WTC11 (cell line): ENCODE data around the gene CTLA4. TPM values are rescaled to one million over a fixed set of nuclear protein-coding genes. Genes with fewer than 3 reads are reported as not detected.
"Not testable (repeated sequence)": the region's sequence is repeated elsewhere in the genome, so short reads cannot be mapped to it uniquely, and the experiment has no call there.

Experiments used
- ATAC-seq: fragments of 200-7000 bp; cut with Tn5 transposase; 2 replicates; pipeline ENCODE4 v1.10.0; 2021; ENCODE audit warnings: mild to moderate bottlenecking, moderate library complexity
- CTCF ChIA-PET: fragments of 300-600 bp; sonication (Branson Sonifier 250); formaldehyde crosslinking; loops from one replicate; lab custom pipeline; 2021; ENCODE audit warnings: antibody characterized with exemption; lab: Charles Lee
- POLR2A ChIA-PET: fragments of 350-600 bp; sonication (Branson Sonifier 250); formaldehyde crosslinking; loops from one replicate; lab custom pipeline; 2021; ENCODE audit warnings: antibody characterized with exemption; lab: Charles Lee
- DNase-seq: peaks from one replicate; pipeline ENCODE4 v3.0.0; 2021; ENCODE audit warnings: low spot score
- H3K27ac Mint-ChIP-seq: 2 replicates; pipeline ENCODE4 v1.8.0; 2021; ENCODE audit warnings: mixed read lengths
- H3K27me3 Mint-ChIP-seq: 2 replicates; pipeline ENCODE4 v1.8.0; 2021; ENCODE audit warnings: low read depth, mild to moderate bottlenecking, moderate library complexity, mixed read lengths
- H3K36me3 Mint-ChIP-seq: 2 replicates; pipeline ENCODE4 v1.8.0; 2021; ENCODE audit warnings: mixed read lengths
- H3K4me1 Mint-ChIP-seq: 2 replicates; pipeline ENCODE4 v1.8.0; 2022; ENCODE audit warnings: mixed read lengths
- H3K4me3 Mint-ChIP-seq: 2 replicates; pipeline ENCODE4 v1.8.0; 2021; ENCODE audit warnings: mild to moderate bottlenecking, moderate library complexity, mixed read lengths
- H3K9me3 Mint-ChIP-seq: 2 replicates; pipeline ENCODE4 v1.8.0; 2021; ENCODE audit warnings: mixed read lengths
- ATF3 ChIP-seq: sonication (generic); formaldehyde crosslinking; conservative IDR thresholded peaks from 2 replicates; pipeline ENCODE4 v1.8.1; 2022; ENCODE audit warnings: mild to moderate bottlenecking, missing genetic modification reagents
- CTCF ChIP-seq: fragments of 200-600 bp; IDR thresholded peaks from 2 replicates; pipeline ENCODE4 v1.8.0; 2022; ENCODE audit warnings: antibody characterized with exemption
- E2F1 ChIP-seq: sonication (generic); formaldehyde crosslinking; IDR thresholded peaks from 2 replicates; pipeline ENCODE4 v1.8.0; 2022; ENCODE audit warnings: mild to moderate bottlenecking, missing genetic modification reagents
- ESRRA ChIP-seq: sonication (generic); formaldehyde crosslinking; IDR thresholded peaks from 2 replicates; pipeline ENCODE4 v1.8.1; 2022; ENCODE audit warnings: mild to moderate bottlenecking, missing genetic modification reagents, borderline replicate concordance
- FOXK1 ChIP-seq: sonication (generic); formaldehyde crosslinking; IDR thresholded peaks from 2 replicates; pipeline ENCODE4 v1.8.0; 2022; ENCODE audit warnings: mild to moderate bottlenecking, moderate library complexity, missing genetic modification reagents
- HMGA2 ChIP-seq: fragments of 250-450 bp; sonication (Bioruptor Pico); IDR thresholded peaks from 2 replicates; pipeline ENCODE4 v1.4.0; 2021; ENCODE audit warnings: mild to moderate bottlenecking, moderate library complexity
- MYBL2 ChIP-seq: sonication (generic); formaldehyde crosslinking; IDR thresholded peaks from 2 replicates; pipeline ENCODE4 v1.8.1; 2023; ENCODE audit warnings: mild to moderate bottlenecking, moderate library complexity, missing genetic modification reagents
- NFATC4 ChIP-seq: fragments of 250-450 bp; sonication (Bioruptor Pico); IDR thresholded peaks from 2 replicates; pipeline ENCODE4 v1.9.0; 2021; ENCODE audit warnings: mild to moderate bottlenecking
- NFE2L1 ChIP-seq: sonication (generic); formaldehyde crosslinking; IDR thresholded peaks from 2 replicates; pipeline ENCODE4 v1.8.1; 2023; ENCODE audit warnings: missing genetic modification reagents
- NR2C2 ChIP-seq: sonication (generic); formaldehyde crosslinking; IDR thresholded peaks from 2 replicates; pipeline ENCODE4 v1.8.0; 2022; ENCODE audit warnings: mild to moderate bottlenecking, missing genetic modification reagents
- RELA ChIP-seq: sonication (generic); formaldehyde crosslinking; IDR thresholded peaks from 2 replicates; pipeline ENCODE4 v1.8.1; 2022; ENCODE audit warnings: missing genetic modification reagents, mild to moderate bottlenecking, borderline replicate concordance
- SMAD4 ChIP-seq: sonication (generic); formaldehyde crosslinking; IDR thresholded peaks from 2 replicates; pipeline ENCODE4 v1.8.0; 2022; ENCODE audit warnings: mild to moderate bottlenecking, missing genetic modification reagents
- TEAD1 ChIP-seq: sonication (generic); formaldehyde crosslinking; IDR thresholded peaks from 2 replicates; pipeline ENCODE4 v1.8.0; 2022; ENCODE audit warnings: mild to moderate bottlenecking, missing genetic modification reagents
- TEAD4 ChIP-seq: sonication (generic); formaldehyde crosslinking; IDR thresholded peaks from 2 replicates; pipeline ENCODE4 v1.8.0; 2022; ENCODE audit warnings: mild to moderate bottlenecking, missing genetic modification reagents
- ZNF138 ChIP-seq: sonication (generic); formaldehyde crosslinking; conservative IDR thresholded peaks from 2 replicates; pipeline ENCODE4 v1.8.1; 2022; ENCODE audit warnings: mild to moderate bottlenecking, moderate library complexity, missing genetic modification reagents
- ZNF317 ChIP-seq: sonication (generic); formaldehyde crosslinking; IDR thresholded peaks from 2 replicates; pipeline ENCODE4 v1.8.1; 2023; ENCODE audit warnings: low read depth, mild to moderate bottlenecking, moderate library complexity, missing genetic modification reagents, borderline replicate concordance
- ZNF396 ChIP-seq: fragments of 250-450 bp; sonication (Bioruptor Pico); IDR thresholded peaks from 2 replicates; pipeline ENCODE4 v1.8.0; 2021; ENCODE audit warnings: mild to moderate bottlenecking, moderate library complexity, borderline replicate concordance
- ZNF512 ChIP-seq: sonication (generic); formaldehyde crosslinking; IDR thresholded peaks from 2 replicates; pipeline ENCODE4 v1.8.1; 2022; ENCODE audit warnings: missing genetic modification reagents, borderline replicate concordance
- total RNA-seq: library from RNA; stranded (reverse); gene quantifications from 3 replicates; pipeline ENCODE4 v1.2.3, GENCODE V29; 2021
- TF ChIP-seq, protein P1 (sequence below): fragments of 250-450 bp; sonication (Bioruptor Pico); IDR thresholded peaks from 2 replicates; pipeline ENCODE4 v1.9.0; 2021; ENCODE audit warnings: mild to moderate bottlenecking

The CTLA4 gene
- total RNA-seq, 1 experiment from 2014 or later: 0.31 TPM

- TF ChIP-seq ZNF512 (no peak), ATF3 (CRISPR knock-in tag) (no peak), E2F1 (CRISPR knock-in tag) (no peak), ESRRA (CRISPR knock-in tag) (no peak)
Observed at GRCh38 chr2:203880557-203881125, 13.1 kb downstream of the CTLA4 start (continued).

GRCh38 chr2:203881185-203881584, 13.6 kb downstream of the CTLA4 start:
- ATAC-seq, H3K36me3 Mint-ChIP-seq, H3K27me3 Mint-ChIP-seq, DNase-seq, H3K4me1 Mint-ChIP-seq, H3K4me3 Mint-ChIP-seq, H3K27ac Mint-ChIP-seq, H3K9me3 Mint-ChIP-seq, CTCF ChIA-PET: not testable (repeated sequence)
- POLR2A ChIA-PET: interaction anchor here (0.6 kb wide), 1 partner anchor 986 kb away, joined by 5 read pairs; no protein-coding TSS in a partner anchor

- Mint-ChIP-seq H3K27ac (no peak overlapping the region), H3K27me3 (no peaks in the 10 kb centered on the region; the same call in 1 of the 2 replicates), H3K9me3 (peaks cover 5% of the 10 kb centered on the region; the same call in 1 of the 2 replicates), H3K4me1 (no peaks in the 10 kb centered on the region), H3K4me3 (no peak overlapping the region), H3K36me3 (no peaks in the 10 kb centered on the region)
- DNase-seq (no peak), ATAC-seq (no peak)
- ChIA-PET CTCF (no interaction called here), POLR2A (no interaction called here)
- no peak for TF ChIP-seq RELA (CRISPR knock-in tag)
- no peak for TF ChIP-seq ZNF396 (CRISPR knock-in tag)
- TF ChIP-seq MYBL2 (CRISPR knock-in tag): no peak
- TF ChIP-seq SMAD4 (CRISPR knock-in tag): no peak
- no peak for TF ChIP-seq CTCF
- no peak for TF ChIP-seq TEAD4 (CRISPR knock-in tag)
- TF ChIP-seq NFATC4 (CRISPR knock-in tag): no peak
- no peak for TF ChIP-seq FOXK1 (CRISPR knock-in tag)
- no peak for TF ChIP-seq ZNF138 (CRISPR knock-in tag)
Observed at GRCh38 chr2:203882551-203882950, 15.0 kb downstream of the CTLA4 start.

DNA sequence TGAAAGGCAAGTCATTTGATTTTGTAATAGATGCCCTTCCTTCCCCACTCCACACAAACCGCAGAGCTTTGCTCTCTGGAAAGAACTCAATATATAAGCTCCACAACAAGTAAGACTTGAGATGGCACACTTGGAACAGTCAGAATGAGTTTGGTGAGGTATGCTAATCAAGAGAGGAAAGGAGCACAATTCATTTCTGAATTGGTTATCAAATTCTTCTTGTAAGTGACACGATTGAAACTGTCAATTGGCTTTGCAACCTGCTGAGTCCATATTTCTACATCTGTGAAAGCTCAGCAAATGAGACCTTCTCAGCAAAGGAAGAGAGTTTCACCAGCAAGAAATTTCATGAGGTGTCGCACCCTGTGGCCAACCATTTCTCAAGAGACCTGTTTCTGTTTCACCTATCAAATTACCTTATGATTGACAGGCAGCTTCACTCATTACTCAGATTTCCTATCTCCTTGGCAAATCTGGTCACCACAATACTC, 19.1 kb downstream of the CTLA4 start:
- H3K27ac Mint-ChIP-seq: no peak overlapping the region
- DNase-seq: no peak
- peaks cover 10% of the 10 kb centered on the region for H3K9me3 Mint-ChIP-seq
- no peaks in the 10 kb centered on the region for H3K36me3 Mint-ChIP-seq
- no peaks in the 10 kb centered on the region for H3K27me3 Mint-ChIP-seq
- H3K4me1 Mint-ChIP-seq: peaks cover under 1% of the 10 kb centered on the region; the same call in 1 of the 2 replicates
- POLR2A ChIA-PET: no interaction called here
- ATAC-seq: no peak
- no peak overlapping the region for H3K4me3 Mint-ChIP-seq
- CTCF ChIA-PET: no interaction called here
- no peak for TF ChIP-seq NFE2L1 (CRISPR knock-in tag)
- TF ChIP-seq NR2C2 (CRISPR knock-in tag): no peak
- no peak for TF ChIP-seq ZNF317 (CRISPR knock-in tag)
- TF ChIP-seq, protein P1, sequence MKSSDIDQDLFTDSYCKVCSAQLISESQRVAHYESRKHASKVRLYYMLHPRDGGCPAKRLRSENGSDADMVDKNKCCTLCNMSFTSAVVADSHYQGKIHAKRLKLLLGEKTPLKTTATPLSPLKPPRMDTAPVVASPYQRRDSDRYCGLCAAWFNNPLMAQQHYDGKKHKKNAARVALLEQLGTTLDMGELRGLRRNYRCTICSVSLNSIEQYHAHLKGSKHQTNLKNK: no peak
- no peak for TF ChIP-seq HMGA2 (CRISPR knock-in tag)
- no peak for TF ChIP-seq CTCF
- TF ChIP-seq TEAD1: no peak
